NCI-H748 treated with DMSO at 0.1 percent for 48 hours (cell line): ENCODE measurements around the gene EXPH5.

Experiments used
- DNase-seq: peaks from one replicate; lab custom pipeline; 2025; lab: John Stamatoyannopoulos, UW

The EXPH5 gene

GRCh38 chr11:108562746-108563581 is 30.6 kb downstream of the EXPH5 start:
- no peak for DNase-seq

DNA sequence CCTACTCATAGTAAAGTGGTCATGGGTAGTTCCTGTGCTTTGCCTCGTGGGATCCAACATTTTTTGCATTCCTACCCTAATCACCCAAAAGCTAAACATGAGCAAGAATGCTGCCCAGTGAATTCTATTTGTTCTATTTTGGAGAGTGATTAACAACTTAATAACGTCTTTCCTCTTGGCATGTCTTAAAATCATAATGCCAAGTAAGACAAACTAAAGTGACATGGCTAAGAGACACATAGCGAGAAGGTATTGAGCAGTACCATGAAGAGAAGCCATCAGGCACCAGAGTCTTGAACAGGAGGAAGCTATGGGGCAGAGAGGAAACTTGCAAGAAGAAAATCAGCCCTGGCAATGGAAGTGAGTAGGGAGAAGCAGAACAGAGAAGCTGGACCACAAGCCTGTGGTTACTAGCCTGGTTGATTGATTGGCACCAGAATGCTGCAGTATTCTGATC is 32.0 kb downstream of the EXPH5 start:
- no peak for DNase-seq

DNA sequence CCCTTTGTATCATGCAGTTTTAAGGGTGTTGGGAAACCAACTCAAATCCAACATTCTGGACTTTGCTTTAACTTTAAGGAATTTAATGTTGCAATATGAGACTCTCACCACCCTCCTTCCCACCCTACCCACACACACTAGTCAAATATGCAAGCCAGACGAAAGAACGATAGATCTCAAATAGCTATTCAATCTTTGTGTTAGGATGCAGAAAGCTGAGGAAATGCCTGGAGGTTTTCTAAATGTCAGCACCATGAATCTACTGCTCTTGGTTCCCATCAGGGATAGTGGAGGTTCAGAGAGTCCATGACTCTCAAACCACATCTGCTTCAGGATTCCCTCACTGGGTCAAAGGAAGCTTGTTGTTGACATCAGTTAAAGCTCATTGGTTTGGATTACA is 33.7 kb downstream of the EXPH5 start:
- no peak for DNase-seq

GRCh38 chr11:108559340-108559739 is 34.2 kb downstream of the EXPH5 start:
- no peak for DNase-seq

GRCh38 chr11:108558222-108558621 is 35.3 kb downstream of the EXPH5 start:
- no peak for DNase-seq

GRCh38 chr11:108556019-108556418 is 37.5 kb downstream of the EXPH5 start:
- DNase-seq = no peak

DNA sequence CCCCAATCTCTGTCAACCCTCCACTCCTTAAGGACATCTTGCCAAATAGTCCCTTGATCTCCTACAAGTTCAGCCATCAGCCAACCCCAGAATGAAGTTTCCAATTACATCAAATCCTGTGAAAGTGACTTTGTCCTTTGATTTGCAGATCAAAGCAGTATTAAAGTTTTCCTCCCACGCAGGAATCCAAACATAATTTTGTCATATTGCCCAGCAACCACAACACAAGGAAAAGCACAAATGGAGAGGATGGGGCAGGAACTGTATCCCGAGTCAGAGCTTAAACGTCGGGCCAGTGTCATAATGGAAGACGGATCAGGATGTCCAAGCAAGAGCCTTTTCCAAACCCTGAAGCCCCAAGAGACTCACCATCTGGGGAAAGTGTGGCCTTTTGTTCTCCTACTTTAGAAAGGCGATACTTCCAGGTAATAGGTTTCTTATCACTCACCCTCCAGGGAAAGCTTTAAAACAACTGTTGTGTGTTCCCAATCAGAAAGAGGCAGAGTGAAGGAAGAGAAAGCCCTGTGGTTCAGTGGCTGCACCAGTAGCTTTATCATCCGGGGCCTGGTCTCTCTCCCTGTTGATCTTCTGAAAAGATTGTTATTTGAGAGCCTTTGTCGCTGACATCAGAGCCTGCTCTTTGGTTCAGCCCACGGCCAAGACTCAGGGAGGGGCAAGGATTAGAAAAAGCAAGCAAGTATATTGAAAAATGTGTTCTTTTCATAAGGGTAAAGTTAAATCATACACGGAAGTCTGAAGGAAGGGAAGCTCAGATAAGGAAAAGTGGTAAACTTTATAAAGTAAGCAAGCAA is 41.7 kb downstream of the EXPH5 start:
- DNase-seq = no peak

- DNase-seq = no peak
These were observed 44.2 kb downstream of the EXPH5 start for GRCh38 chr11:108549319-108549885.

DNA sequence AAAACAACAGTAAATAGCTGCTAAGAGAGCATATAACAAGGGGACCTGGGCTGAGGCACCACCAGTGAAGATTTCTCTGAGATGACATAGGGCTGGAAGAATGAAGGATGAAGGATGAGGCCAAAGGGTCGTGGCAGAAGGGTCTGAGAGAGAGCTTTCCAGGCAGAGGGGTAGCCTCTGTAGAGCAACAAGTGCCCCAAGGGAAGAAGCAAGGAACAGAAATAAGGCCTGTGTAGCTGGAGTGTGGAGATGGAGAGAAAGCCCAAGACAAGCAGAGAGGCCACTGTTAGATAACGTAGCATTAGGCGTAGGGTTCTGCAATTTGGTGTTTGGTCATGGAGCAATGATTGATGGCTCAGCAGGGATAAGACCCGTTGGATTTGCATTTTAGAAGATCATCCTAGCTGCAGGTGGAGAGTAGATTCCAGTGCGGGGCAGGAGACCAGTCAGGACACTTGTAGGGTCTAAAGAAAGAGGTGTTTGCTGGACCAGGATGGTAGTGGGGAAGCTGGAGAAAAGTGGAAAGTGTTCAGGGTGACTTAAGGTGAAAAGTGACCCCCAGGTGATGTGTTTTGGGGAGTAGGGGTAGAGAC is 47.6 kb downstream of the EXPH5 start:
- no peak for DNase-seq

- no peak for DNase-seq
These were observed 50.1 kb downstream of the EXPH5 start for GRCh38 chr11:108543316-108543964.

DNA sequence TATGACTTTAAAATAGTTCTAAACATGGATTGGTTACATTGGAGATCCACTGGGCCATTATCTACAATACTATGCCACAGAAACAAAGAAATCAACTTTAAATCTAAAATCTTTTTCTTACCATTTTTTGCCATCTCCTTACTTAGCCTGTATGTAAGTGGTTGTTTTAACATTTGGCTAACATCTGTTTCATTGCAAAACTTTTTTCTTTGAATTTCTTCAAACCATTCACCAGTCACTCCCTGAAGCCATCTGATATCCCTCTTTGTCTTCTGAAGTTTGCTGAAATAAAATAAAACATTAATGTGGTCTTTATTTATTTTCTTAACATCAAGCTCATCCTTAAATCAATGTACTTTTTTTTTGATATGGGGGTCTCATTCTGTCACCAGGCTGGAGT is 52.0 kb downstream of the EXPH5 start:
- DNase-seq = no peak

- DNase-seq = no peak
These were observed 55.1 kb downstream of the EXPH5 start for GRCh38 chr11:108538502-108538901.

DNA sequence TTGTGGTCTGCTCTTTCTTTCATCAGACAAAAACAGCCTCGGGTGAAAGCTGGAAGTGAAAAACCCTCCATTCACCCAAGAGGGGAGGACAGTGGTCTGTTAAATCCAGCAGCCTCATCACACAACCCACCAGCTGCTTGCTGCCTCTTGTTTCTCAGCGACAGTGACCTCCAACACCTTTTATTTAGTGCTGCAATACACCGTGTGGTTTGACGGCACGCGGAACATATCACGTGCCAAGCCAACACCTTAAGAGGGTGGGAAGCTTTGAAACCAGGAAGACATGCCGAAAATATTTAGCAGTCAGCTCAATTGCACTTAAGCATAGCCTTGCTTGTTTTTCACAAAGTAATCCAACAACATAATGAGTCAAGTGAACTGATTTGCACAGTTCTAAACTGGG is 55.5 kb downstream of the EXPH5 start:
- no peak for DNase-seq

DNA sequence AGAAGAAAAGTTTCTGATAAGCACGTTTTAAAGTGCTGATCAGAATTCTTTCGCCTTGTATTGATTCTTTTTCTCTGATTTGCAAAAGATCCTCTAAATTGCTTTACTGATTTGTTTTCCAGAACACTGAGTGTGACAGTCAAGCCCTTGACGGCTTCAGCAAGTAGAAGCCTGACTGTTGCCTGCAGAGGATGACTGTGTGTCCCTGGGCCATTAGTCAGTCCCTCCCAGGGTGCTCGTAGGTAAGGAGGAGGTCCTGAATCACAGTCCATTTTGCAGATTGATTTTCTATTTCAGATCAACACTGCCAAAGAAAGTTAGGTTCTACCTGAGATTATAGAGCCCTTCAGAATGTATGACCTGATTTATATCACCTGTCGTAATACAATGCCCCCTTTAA is 56.8 kb downstream of the EXPH5 start:
- no peak for DNase-seq

DNA sequence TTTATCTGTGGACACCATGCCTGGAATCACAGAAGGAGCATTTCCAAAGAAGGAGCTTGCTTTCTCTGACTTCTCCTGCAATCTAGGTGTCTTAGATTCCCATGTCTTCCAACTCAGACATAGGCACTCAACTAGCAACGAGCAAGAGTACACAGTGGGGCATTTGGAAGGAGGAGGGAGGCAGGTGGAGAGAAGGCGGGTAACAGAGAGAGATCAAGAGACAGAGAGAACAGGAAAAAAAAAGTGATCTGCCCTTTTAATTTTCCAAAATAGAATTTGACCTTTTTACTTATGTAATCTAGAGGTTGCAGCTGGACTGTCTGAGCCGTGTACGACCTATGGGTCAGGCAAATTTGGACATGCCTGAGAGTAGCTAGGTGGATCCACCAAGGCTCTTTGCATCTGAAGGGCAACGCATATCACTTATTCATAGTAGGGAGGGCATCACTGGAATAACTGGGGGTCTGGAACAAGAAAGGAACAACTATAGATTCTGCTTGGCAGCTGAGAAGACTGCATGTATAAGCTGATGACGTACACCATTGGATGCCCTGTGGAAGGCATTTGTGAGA is 58.1 kb downstream of the EXPH5 start:
- no peak for DNase-seq

- DNase-seq = no peak
These were observed 59.2 kb downstream of the EXPH5 start for GRCh38 chr11:108534274-108534882.

- DNase-seq = no peak
These were observed 63.1 kb downstream of the EXPH5 start for GRCh38 chr11:108530426-108530825.

DNA sequence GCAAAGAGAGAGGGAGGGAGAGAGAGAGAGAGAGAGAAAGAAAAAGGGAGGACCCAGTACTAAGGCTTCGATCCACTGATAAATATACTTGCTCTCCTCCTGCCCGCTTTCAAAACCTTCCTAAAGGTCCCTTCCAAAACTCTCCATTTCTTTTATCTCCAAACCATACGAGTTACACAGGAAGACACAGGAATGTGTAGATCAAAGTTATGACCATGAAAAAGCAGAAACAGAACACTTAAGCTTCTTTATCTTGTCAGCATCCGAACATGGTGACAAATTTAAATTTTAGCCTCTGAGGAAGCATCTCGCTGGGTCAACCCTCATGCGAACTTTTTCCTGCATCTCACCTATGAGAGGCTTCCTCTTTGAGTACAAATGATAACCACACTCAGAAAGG is 66.2 kb downstream of the EXPH5 start:
- no peak for DNase-seq

GRCh38 chr11:108525161-108525560 is 68.4 kb downstream of the EXPH5 start:
- DNase-seq = no peak

GRCh38 chr11:108524422-108524821 is 69.1 kb downstream of the EXPH5 start:
- DNase-seq = no peak

DNA sequence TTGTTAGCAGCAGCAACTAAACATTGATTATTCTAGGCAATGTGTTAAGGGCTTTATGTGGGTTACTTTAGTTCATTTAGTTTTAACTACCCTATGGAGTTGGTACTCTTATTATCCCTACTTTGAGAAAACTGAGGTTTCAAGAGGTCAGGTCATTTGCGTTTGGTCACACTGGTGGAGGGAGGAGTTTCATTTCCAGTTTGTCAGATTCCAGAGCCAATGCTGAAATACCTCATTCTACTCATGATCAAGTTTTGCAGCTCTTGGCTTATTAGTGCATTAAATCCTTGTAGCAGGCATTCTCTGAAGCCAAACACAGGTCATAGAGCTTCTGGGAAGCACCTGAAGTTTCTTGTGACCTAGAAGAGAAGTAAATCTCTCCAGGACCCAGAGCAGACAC is 71.2 kb downstream of the EXPH5 start:
- DNase-seq = no peak
